ENCODE data around the gene AASDHPPT.

The AASDHPPT gene

DNA sequence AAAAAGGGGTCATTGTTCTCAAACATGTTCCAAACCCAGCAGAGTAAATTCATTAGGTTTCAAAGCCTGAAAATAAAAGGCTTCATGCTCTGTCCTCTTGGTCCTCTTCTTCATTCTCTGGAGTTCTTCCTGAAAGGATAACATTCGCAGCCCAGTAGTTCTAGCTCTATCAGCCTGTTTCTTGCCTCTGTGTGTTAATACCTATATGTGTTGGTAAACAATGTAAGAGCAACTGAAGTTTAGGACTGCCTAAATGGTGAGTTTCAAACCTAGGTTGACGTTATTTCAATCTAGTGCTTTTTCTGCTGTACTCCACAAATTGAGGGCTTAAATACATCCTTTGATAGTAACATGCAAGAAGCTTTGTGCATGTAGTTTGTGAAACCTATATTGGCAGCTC lies 9.4 kb downstream of the AASDHPPT start:
- DNase-seq, result no peak

DNA sequence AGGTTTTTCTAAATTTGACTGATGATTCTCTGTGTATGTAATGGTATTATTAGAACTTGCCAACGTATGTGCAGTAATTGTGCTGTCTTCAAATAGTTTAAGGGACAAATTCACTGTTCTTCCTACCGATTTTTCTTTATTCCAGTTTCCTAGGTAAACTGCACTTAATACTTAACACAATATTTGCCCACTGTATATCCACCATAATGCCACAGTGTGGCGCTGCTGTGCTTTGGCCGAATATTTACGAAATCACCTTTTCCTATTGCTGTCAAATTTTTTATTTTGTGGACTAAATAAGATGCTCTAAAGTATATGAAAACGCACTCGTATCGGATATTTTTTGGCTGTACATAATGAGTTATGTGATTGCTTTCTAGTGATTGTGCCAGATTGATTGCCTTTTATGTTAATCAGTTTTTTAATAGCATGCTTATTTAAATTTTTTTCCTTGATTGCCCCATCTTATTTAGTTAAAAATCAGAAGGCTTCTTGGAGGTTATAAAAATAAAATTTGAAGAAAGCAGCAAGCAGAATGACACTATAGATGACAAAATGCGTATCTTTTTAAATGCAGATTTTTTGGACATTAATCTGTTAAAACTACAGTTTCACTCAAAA lies 10.5 kb downstream of the AASDHPPT start:
- DNase-seq, result peak; percentile 43 to 44

DNA sequence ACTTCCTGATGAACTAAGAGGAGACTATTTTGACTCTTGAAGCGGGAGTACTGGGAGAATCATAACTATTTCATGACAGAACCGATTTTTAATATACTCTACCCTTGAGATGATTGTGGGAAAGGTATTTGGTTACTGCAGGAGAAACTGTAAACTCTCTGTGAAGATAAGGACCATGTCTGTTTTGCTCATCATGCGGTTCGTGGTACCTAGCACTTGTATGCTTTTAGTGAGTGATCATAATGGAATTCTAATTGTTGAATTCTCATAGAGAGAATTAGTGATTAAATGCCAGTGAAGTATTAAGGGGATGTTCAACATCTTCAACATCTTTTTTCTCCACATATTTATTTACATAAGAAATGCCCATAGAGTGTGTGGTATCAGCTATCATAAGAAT lies 11.4 kb downstream of the AASDHPPT start:
- DNase-seq, result no peak

DNA sequence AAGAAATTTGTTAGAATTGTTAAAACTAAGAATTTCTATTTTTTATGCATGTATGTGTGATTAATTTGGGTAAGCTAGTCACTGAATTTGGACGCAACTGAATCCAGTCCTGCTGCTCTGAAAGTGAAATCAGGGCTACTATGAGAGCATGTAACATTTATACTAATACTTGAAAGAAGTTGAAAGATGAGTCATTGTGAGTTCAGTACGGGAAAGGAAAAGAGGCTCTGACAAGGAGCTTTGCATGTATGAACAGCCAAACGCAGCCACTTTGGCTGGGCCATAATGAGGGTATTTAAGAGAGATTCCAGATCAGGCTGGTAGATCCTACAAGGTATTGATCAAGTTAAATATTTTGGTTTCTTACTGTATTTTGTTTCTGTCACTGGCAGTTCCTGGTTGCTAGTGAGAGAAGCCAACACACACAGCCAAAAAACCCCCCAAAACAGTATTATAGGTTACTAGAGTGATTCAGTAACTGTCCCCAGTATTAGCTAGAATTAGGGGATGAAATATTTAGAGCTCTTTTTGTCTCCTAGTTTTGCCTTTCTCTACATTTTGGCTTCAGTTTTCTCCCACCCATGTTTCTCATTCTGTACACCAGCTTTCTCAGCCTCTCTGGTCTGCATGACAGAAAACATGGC lies 14.1 kb downstream of the AASDHPPT start:
- peak; percentile 13 to 28 for DNase-seq

DNA sequence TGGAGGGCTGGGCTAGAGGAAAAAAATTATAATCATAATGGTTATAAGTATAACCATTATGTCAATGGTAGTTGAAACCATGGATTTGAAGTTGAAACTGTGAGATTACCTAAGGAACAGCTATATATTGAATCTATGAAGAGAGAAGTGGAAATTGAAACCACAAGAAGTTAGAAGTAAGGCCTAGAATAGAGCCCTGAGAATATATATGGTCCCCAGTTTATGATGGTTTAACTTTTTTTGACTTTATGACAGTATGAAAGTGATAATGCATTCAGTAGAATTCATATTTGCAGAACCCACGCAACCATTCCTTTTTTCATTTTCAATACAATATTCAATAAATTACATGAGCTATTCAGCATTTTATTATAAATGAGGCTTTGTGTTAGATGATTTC lies 15.0 kb downstream of the AASDHPPT start:
- no peak for DNase-seq

DNA sequence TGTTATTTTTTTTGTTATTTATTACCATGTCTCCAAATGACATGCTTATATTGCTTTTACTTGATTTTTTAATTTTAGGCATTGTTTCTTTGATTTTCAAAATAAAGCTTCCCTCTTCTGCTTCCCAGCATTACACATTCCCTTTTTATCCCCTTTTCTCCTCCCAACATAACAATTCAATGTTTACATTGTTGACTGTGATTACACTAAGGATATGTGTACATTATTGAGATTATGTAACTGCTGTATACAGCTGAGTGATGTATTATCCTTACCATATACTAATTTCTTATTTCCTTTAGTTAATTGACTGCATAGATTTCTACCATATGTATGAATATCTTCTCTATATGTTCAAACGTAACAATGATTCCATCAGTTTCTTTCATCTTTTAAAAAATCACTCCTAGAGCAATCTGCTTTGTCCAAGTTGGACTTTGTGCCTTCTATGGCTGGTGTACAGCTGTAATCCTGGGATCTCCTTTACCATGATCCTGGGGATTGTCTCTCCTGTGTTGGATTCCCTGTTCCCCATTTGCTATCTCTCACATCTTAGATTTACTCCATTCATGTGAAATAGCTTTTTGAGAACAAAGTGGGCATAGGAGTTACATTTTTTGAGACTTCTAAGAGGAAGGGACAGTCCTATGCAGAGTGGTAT lies 21.6 kb downstream of the AASDHPPT start:
- no peak for DNase-seq

DNA sequence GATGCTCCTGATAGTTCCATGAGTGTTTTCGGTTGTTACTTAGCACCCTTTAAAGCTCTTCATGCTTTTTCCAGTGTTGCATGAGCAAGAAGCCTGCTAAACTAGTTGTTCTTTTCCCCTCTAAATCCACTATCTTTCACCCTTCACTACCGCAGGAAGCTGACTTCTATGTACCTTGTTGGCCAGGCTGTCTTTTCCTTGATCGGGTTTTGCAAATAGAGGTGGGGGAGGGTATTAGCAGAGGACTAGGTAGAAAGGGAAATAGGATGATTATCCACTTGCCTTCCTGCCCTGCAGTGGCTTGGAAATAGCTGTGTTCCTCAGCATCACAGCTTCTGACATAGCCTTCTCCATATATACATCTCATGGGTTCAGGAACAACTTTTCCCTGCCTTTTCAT lies 23.9 kb downstream of the AASDHPPT start:
- no peak for DNase-seq

DNA sequence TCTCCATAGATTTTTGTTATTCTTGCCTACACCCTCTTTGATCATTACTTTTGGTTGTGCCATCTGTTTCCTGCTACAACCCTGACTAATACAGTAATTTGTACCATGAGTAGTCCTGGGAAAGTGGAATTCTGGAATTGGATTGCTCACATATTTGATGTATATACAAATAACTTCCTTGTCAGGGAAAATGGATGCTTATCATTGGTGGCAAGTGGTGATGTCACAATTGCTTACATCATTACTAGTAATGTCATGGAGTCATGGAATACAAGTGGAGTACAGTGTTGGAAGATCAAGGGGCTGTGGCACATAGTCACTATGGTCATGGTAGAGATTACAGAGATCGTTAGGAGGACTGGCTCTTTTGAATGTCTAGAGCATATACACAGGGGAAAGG lies 24.4 kb downstream of the AASDHPPT start:
- DNase-seq, result no peak

DNA sequence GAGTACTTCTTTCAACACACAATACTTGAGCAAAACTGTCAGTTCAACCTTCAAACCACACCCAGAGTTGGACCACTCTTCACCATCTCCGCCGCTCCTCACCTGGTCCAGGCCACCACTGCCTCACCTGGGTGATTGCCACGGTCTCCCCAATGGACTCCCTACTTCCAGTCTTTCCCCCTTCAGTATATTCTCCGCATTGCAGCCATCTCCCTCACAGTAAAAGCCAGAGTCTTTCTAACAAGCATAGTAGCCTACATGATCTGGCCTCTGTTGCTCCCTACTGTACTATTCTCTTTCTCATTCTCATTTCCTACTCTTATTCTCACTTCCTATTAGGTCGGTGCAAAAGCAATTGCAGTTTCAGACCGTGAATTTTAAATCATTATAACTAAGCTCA lies 28.5 kb downstream of the AASDHPPT start:
- no peak for DNase-seq

DNA sequence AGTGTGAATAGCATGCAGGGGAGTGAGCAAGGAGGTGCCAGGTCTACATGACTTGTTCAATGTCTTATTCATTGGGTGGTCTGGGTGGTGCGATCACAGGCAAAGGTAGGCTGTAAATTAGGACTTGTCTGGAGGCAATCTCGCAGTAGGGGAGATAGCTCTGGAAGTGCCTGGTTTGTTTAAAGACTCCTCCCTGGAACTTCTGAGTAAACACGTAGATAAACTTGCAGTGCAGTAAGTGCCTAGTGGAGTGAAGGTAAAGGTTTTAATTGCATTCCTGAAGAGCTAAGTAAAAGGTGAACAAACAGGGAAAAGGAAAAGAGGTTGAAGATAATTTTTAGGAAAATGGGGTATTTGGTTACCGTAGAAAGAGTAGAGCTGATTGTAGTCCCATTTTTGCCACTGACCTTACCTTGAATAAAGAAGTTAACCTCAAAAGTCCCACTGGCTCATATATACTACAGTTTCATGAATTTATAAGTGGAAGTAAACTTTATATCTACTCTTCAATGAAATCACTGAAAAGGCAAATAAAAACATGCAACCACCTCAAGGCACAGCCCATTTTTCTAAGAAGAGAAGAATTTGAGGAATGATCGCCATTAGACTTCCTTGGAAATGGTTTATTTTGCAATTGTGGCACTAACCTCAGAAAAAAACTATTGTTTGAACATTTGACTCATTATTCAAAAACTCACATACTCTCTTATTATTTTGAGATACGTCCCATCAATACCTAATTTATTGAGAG lies 44.3 kb downstream of the AASDHPPT start:
- no peak for DNase-seq

DNA sequence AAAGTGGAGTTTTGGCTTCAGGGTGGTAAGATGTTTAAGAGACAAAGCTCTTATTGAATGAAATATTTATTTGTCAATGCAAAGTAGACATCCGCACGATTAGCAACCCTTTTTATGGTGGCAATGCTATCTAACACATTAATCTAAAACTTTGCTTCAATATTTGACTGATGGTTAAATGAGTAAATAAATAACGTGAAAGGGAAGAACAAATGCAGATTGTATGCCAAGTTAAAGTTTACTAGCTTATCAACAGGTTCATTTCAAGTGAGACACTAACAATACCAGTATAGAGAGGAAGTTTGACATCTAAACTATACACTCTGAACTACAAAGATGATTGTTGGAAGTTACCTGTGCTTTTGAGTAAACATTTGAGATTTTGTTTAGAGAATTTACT lies 50.1 kb downstream of the AASDHPPT start:
- no peak for DNase-seq

DNA sequence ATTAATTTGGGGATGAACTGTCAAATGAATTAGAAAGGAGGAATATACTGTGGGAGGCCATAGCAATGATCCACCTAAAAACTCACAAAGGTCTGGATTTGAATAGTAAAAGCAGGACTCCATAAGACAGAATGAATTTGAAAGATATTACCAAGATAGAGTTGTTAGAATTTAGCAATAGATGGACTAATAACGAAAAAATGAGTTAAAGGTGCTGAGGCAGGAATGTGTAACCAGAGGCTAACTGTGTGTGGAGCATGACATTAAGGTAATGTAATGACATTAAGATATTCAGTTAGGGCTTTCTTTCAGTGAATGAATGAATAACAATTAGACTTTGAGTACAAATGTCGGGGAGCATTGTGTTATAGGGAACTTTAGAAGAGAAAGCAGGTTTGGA lies 51.3 kb downstream of the AASDHPPT start:
- no peak for DNase-seq

DNA sequence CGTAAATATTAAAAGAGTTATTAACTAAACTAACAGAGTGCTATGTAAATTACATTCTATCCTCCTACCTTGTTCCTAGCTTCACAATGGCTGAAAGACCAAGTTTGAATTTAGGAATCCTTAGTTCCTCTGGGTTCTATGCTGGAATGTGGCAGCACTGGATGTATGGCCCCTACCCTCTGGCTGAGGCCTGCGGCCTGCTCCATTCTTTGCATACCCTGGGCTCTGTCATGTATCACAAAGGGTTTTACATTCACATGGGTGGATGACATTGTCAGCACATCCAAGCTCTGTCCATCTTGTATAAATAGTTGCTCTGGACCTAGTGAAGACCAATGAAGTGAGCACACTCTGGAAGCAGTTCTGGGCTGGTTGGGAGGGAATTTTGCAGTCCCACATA lies 54.5 kb downstream of the AASDHPPT start:
- no peak for DNase-seq

DNA sequence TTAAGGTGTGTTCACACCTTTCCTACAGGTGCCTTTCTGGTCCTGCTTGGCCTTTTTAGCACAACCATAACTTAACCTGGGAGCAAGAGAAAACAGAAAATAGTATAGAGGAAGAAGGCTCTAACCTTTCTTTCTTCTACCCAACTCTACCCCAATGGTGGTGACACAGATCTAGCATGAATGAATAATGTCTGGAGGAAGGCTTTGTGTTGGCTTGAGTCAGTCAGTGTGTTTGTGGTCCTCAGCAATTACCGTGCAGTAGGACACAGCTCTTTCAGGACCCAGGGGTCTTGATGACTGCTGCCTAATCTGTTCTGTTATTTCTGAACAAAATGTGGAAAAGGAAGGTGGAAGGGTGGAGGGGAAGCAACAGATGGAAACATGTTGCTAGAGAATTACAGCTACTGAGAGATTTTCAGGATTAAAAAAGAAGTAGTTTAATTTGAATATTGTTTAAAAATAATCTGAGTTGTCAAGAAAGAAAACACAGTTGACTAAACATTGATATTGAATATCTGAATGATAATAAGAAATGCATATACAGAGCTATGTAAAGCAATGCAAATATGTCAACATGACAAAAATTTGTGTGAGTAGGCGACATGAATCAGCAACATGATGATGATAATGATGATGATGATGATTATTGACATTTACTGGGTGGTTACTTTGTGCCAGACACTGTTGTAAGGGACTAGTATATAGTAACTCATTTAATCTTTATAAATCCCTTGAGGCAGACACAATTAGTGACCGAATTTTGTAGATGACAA lies 55.3 kb downstream of the AASDHPPT start:
- DNase-seq, result no peak

DNA sequence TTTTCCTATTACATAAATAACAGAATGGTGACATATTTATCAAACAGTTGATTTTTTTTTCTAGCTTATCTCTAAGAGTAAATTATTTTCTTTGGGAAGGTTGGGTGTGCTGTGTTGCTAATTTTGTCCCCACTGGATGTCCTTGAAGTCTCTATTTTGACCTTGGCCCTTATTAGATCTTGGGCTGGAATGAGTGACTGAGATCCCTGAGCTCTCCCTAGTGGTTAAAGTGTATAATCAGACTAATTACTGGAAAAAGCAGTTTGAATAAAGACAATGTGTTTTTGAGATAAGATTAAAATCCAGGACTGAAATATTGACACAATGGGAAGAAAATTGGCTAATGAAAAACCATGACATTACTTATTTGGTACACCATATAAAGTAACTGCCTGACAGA lies 56.1 kb downstream of the AASDHPPT start:
- no peak for DNase-seq

DNA sequence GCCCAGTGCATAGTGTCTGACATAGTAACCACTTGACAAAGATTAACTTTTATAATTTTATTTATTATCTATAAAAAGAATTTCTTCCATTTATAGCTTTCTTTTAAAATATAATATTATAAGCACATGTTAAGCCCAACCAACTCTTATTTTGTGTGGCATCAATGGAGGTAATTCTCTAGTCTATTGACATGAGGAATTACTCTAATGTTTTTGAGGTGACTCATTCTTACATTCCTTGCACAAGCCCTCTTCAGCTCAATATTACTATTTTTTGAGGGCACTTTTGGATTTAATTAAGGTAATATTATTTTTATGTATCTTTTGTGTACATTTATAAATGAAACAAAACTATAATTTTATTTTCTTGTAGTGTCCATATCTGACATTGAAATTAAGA lies 59.6 kb downstream of the AASDHPPT start:
- no peak for DNase-seq

DNA sequence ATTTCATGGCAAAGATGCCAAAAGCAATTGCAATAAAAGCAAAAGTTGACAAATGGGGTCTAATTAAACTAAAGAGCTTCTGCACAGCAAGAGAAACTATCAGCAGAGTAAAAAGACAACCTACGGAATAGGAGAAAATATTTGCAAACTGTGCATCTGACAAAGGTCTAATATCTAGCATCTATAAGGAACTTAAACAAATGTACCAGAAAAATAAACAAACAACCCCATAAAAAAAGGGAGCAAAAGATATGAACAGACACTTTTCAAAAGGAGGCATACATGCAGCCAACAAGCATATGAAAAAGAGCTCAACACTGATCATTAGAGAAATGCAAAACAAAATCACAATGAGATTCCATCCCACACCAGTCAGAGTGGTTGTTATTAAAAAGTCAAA lies 60.3 kb downstream of the AASDHPPT start:
- DNase-seq, result no peak
